C4-2B (cell line): ENCODE data around the gene MYCBP.

Source experiments
- CTCF ChIP-seq: fragments of 450-650 bp; conservative IDR thresholded peaks from 2 replicates; pipeline ENCODE4 v1.5.1; 2017; ENCODE audit warnings: mild to moderate bottlenecking
- ZFX ChIP-seq: fragments of 450-650 bp; IDR thresholded peaks from 2 replicates; pipeline ENCODE4 v1.6.1; 2017

DNA sequence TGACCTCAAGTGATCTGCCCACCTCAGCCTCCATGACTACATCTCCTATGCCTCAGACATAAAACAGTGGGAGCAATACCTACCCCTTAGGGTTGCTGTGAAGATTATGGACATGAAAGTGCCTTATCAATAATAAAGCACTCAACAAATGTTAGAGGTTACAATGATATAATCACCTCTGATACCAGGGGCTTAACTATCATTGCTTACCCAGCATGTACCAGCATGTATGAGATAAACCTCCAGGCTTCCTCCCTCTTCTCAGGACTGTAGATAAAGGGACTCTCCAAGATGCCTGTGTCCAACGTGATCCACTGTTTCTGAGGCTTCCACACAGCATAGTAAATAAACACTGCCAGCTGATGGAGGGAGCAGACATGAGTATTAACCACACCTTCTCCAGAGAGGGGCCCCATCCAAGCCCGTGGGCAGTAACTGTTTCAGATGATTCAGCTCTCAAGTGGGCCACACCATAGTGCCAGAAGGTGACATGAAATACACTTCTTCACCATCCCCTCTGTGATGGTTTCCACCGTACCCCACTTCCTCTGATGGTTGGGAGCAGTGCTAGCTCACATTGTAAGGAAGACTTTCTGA, 42.3 kb upstream of the MYCBP start:
- no peak for TF ChIP-seq CTCF
- no peak for TF ChIP-seq ZFX
